ENCODE results near the gene SLIRP. TPM values are rescaled to one million over a fixed set of nuclear protein-coding genes. Genes with fewer than 3 reads are reported as not detected.

Gene SLIRP
- total RNA-seq (2022; extraction: Qiagen RNA extraction; ENCODE audit: low read depth), result 316 to 470 TPM (median 387 TPM) in 5 replicates

GRCh38 chr14:77707724-77708408 is at the start of gene SLIRP, which contains the start of gene ALKBH1:
Gene SLIRP (plus strand): TSS chr14:77708103. CDS start chr14:77708112, 9 bp downstream.
Gene ALKBH1 (minus strand): TSS chr14:77708023. CDS start chr14:77708004, 19 bp downstream.

GRCh38 chr14:77760381-77761204 is 52.7 kb downstream of the SLIRP start, which contains the start of gene SNW1:
Gene SNW1 (minus strand): TSS chr14:77761156. CDS start chr14:77761127, 29 bp downstream.

Other genes starting within 250 kb of the SLIRP start
- gene ISM2, start 209.3 kb upstream of the SLIRP start, total RNA-seq (2022; extraction: Qiagen RNA extraction; ENCODE audit: low read depth), result 0.30 to 0.64 TPM (median 0.49 TPM) in 5 replicates
- 25.7 to 32.9 TPM (median 28.0 TPM) in 5 replicates for gene SPTLC2, start 91.5 kb upstream of the SLIRP start, total RNA-seq (2022; extraction: Qiagen RNA extraction; ENCODE audit: low read depth)
- gene ALKBH1, start 80 bp upstream of the SLIRP start, total RNA-seq (2022; extraction: Qiagen RNA extraction; ENCODE audit: low read depth), result 13.6 to 17.8 TPM (median 17.2 TPM) in 5 replicates
- 76.8 to 96.9 TPM (median 80.6 TPM) in 5 replicates for gene SNW1, start 53.1 kb downstream of the SLIRP start, total RNA-seq (2022; extraction: Qiagen RNA extraction; ENCODE audit: low read depth)
- 6.3 to 7.5 TPM (median 6.6 TPM) in 5 replicates for gene ADCK1, start 92.0 kb downstream of the SLIRP start, total RNA-seq (2022; extraction: Qiagen RNA extraction; ENCODE audit: low read depth)

Data from A549 treated with DMSO at 1 μM for 4 hours (cell line).